Measurements from ENCODE around the gene JAKMIP2. TPM values are rescaled to one million over a fixed set of nuclear protein-coding genes. Genes with fewer than 3 reads are reported as not detected.

The JAKMIP2 gene
- total RNA-seq, 1 donor from 2014 or later, result 0.49 TPM

DNA sequence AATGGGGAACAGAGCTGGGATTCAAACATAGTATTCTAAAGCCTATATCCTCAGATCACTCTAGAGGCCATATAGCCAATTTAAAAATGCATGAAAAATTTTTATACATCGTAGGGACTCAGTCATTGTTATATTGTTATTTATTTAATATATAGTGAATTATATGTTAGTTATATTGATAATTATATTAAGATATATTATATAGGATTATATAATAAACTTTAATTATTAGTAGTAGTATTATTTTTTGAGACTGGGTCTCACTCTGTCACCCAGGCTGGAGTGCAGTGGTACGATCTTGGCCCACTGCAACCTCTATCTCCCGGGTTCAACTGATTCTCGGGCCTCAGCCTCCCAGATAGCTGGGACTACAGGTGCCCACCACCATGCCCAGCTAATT is 206.9 kb downstream of the JAKMIP2 start:
- Histone ChIP-seq H3K36me3 (no peaks in the 10 kb centered on the region), H3K27me3 (no peaks in the 10 kb centered on the region), H3K4me3 (no peak overlapping the region), H3K9me3 (no peaks in the 10 kb centered on the region), H3K4me1 (no peaks in the 10 kb centered on the region), H3K27ac (no peak overlapping the region)
- DNase-seq (ENCODE audit: extremely low spot score in 2 of 2), result no peak
- intact Hi-C loops (cut with DNase I), result loop anchor here (5.0 kb wide), 2 partner anchors 123 to 353 kb away; no protein-coding TSS in a partner anchor
- TF ChIP-seq POLR2AphosphoS5 (IDR thresholded peaks at IDR 0.05; ENCODE audit: insufficient read depth in 1 of 2, low read depth in 1 of 2) (no peak), POLR2A (IDR thresholded peaks at IDR 0.05) (no peak)
- TF ChIP-seq, protein P1, sequence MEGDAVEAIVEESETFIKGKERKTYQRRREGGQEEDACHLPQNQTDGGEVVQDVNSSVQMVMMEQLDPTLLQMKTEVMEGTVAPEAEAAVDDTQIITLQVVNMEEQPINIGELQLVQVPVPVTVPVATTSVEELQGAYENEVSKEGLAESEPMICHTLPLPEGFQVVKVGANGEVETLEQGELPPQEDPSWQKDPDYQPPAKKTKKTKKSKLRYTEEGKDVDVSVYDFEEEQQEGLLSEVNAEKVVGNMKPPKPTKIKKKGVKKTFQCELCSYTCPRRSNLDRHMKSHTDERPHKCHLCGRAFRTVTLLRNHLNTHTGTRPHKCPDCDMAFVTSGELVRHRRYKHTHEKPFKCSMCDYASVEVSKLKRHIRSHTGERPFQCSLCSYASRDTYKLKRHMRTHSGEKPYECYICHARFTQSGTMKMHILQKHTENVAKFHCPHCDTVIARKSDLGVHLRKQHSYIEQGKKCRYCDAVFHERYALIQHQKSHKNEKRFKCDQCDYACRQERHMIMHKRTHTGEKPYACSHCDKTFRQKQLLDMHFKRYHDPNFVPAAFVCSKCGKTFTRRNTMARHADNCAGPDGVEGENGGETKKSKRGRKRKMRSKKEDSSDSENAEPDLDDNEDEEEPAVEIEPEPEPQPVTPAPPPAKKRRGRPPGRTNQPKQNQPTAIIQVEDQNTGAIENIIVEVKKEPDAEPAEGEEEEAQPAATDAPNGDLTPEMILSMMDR (IDR thresholded peaks at IDR 0.05), result no peak

DNA sequence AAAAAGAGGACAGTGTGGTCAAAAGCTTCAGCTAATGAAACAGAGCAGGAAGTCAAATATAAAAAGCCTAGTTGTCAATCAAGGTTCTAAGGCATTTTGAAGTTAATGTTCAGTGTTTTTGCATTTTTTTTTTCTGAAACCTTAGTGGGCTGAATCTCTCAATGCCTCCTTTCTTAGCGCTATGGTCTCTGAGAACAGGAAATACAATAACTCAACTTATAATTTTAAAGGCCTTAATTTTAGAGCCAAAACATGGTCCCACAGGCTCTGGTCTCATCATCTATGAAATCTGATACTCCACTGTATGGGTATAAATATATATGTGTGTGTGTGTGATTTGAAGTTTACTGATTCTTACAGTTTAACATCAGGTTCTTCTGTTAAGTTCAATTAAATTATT is 209.3 kb downstream of the JAKMIP2 start:
- Histone ChIP-seq H3K27ac (no peak overlapping the region), H3K36me3 (no peaks in the 10 kb centered on the region), H3K4me1 (no peaks in the 10 kb centered on the region), H3K4me3 (no peak overlapping the region), H3K27me3 (no peaks in the 10 kb centered on the region), H3K9me3 (no peaks in the 10 kb centered on the region)
- intact Hi-C loops (cut with DNase I), result no loop called here
- DNase-seq (ENCODE audit: extremely low spot score in 2 of 2), result no peak
- TF ChIP-seq POLR2AphosphoS5 (IDR thresholded peaks at IDR 0.05; ENCODE audit: insufficient read depth in 1 of 2, low read depth in 1 of 2), result no peak
- no peak for TF ChIP-seq POLR2A (IDR thresholded peaks at IDR 0.05)
- TF ChIP-seq, protein P1 (IDR thresholded peaks at IDR 0.05), result no peak

DNA sequence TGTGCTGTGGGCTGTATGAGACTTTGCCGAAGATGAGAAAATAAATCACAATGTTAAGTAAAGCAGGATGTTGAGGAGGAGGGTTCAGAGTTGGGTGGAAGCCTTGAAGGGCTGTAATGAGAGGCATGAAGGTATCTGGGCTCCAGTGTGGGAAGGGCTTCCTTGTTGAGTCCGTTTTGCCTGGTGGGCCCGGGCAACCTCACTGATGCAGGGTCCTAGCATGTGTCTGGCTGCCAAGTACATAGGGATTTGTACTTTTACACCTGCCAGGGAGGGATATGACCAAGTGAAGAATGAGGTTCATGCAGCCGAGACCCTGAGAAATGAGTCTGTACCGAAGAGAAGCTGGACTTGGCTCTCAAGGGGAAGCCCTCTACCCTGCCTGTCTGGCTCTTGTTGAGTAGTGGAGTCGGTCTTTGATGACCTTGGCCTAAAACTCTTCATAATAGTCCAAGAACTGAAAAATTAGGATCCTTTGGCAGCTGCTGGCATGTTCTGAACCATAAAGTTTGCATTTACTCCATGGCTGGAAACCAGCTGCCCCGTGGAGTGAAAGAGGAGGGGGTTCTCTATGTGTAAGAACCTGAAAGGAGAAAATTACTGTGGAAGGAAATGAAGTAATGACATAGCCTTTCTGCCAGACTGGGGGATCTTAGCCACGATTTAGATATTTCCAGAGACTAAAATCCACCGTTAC is 213.7 kb downstream of the JAKMIP2 start:
- no peak overlapping the region for H3K4me3 ChIP-seq
- no peaks in the 10 kb centered on the region for H3K9me3 ChIP-seq
- no peaks in the 10 kb centered on the region for H3K4me1 ChIP-seq
- H3K36me3 ChIP-seq, result no peaks in the 10 kb centered on the region
- H3K27me3 ChIP-seq, result no peaks in the 10 kb centered on the region
- TF ChIP-seq POLR2AphosphoS5 (IDR thresholded peaks at IDR 0.05; ENCODE audit: insufficient read depth in 1 of 2, low read depth in 1 of 2) (no peak), POLR2A (IDR thresholded peaks at IDR 0.05) (no peak)
- TF ChIP-seq, protein P1 (IDR thresholded peaks at IDR 0.05), result no peak
- intact Hi-C loops (cut with DNase I), result no loop called here
- H3K27ac ChIP-seq, result no peak overlapping the region
- no peak for DNase-seq (ENCODE audit: extremely low spot score in 2 of 2)

DNA sequence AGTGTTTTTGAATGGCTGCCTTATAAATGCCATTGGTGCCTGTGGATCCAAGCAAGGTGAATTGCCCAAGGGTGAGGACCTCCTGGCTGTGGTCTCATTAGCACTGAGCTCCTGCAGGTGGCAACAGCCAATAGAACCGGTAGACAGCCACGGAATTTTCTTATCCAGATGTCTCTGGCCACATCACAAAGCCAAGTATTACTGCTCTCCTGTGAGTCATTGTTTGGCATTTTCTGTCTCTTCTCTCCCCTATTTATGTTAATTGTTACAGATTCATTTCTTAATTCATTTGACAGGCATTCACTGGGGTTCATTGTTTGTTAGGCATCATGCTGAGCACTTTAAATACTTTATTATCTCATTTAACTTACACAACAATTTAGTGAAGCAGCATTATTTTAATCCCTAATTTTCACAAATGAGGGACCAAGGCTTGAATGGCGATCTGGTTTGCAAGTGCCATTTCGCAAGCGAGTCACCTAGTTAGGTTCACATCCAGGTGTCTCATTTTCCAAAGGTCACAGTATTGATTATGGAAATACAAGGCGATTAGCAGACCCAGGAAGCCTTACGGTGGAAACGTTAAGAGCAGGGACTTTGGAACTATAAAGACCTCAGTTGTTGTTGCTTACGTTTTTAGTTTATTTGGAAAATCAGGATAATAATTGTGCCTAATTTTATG is 214.5 kb downstream of the JAKMIP2 start:
- DNase-seq (ENCODE audit: extremely low spot score in 2 of 2), result no peak
- Histone ChIP-seq H3K27me3 (no peaks in the 10 kb centered on the region), H3K4me1 (no peaks in the 10 kb centered on the region), H3K36me3 (no peaks in the 10 kb centered on the region), H3K4me3 (no peak overlapping the region), H3K9me3 (no peaks in the 10 kb centered on the region), H3K27ac (no peak overlapping the region)
- TF ChIP-seq POLR2AphosphoS5 (IDR thresholded peaks at IDR 0.05; ENCODE audit: insufficient read depth in 1 of 2, low read depth in 1 of 2) (no peak), POLR2A (IDR thresholded peaks at IDR 0.05) (no peak)
- TF ChIP-seq, protein P1 (IDR thresholded peaks at IDR 0.05), result no peak
- intact Hi-C loops (cut with DNase I), result no loop called here

DNA sequence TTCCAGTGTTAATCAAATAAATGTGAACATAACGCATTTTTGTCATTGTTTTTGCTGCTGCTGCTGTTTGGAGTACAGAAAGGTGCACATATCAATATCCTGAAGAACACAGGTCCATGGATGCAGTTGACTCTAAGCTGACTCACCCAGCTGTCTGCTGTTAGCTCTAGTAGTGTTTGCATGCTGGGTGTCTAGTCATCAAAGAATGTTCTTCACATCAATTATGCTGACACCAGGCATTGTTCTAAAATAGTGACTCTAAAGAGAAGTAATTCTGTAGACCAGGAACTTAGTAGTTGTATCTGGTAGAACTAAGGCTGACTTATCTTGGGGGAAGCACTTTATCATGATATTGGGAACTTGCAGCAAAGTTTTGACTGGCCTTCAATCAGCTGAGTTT is 217.0 kb downstream of the JAKMIP2 start:
- intact Hi-C loops (cut with DNase I), result no loop called here
- Histone ChIP-seq H3K4me1 (no peaks in the 10 kb centered on the region), H3K36me3 (no peaks in the 10 kb centered on the region), H3K27me3 (no peaks in the 10 kb centered on the region), H3K27ac (no peak overlapping the region), H3K4me3 (no peak overlapping the region), H3K9me3 (no peaks in the 10 kb centered on the region)
- TF ChIP-seq POLR2A (IDR thresholded peaks at IDR 0.05) (no peak), POLR2AphosphoS5 (IDR thresholded peaks at IDR 0.05; ENCODE audit: insufficient read depth in 1 of 2, low read depth in 1 of 2) (no peak)
- TF ChIP-seq, protein P1 (IDR thresholded peaks at IDR 0.05), result no peak
- DNase-seq (ENCODE audit: extremely low spot score in 2 of 2), result no peak
